Left cardiac atrium (tissue), 4 donors: ENCODE measurements around the gene B3GNT2. TPM values are rescaled to one million over a fixed set of nuclear protein-coding genes. Genes with fewer than 3 reads are reported as not detected.

Experiments
- ATAC-seq, 2 donors: fragments of 200-7000 bp; cut with Tn5 transposase; one replicate each; pipeline ENCODE4 v1.9.1; 2020; ENCODE audit warnings: mild to moderate bottlenecking in 2 of 2, moderate library complexity in 2 of 2
- DNase-seq: peaks from one replicate; pipeline ENCODE4 v3.0.0-alpha.2; 2020
- intact Hi-C, 2 donors: fragments of 100-400 bp; cut with DNase I; formaldehyde crosslinking; loops; one replicate each; pipeline versions ENCODE4 v1.14.1 to v1.15.1; 2022 to 2023
- total RNA-seq, 2 donors: library from RNA; stranded (reverse); fragmentation: NEBNext Ultra II Directional; extraction: Animal tissue kit (Norgen Biotek cat#: 25700); gene quantifications; one replicate each; pipeline ENCODE4 v1.2.1, GENCODE V29; 2021
- donor health status: DM: no; HTN: yes; CAD: no.
- donor health status: DM: no; HTN: yes; CAD: no; lungs with severe emphysema.
- donor health status: DM: yes; HTN: yes; CAD: no.
- donor health status: Dilated cardiomyopathy.

The B3GNT2 gene
- total RNA-seq, 2 donors from 2014 or later, result 13.4 to 13.8 TPM

GRCh38 chr2:62221141-62221540 lies 25.2 kb downstream of the B3GNT2 start:
- intact Hi-C loops, result no loop called here
- no peak for ATAC-seq
- DNase-seq, result no peak

GRCh38 chr2:62222171-62222570 lies 26.3 kb downstream of the B3GNT2 start:
- ATAC-seq (no peak), DNase-seq (no peak)
- intact Hi-C loops, result no loop called here

GRCh38 chr2:62222674-62223073 lies 26.8 kb downstream of the B3GNT2 start:
- intact Hi-C loops, result no loop called here
- DNase-seq (no peak), ATAC-seq (no peak)

GRCh38 chr2:62224976-62225375 lies 29.1 kb downstream of the B3GNT2 start:
- intact Hi-C loops, result no loop called here
- no peak for ATAC-seq
- DNase-seq, result no peak

- intact Hi-C loops, result no loop called here
- DNase-seq (no peak), ATAC-seq (no peak)
Observed at GRCh38 chr2:62227386-62228075, 31.6 kb downstream of the B3GNT2 start.

GRCh38 chr2:62229082-62229605 lies 33.2 kb downstream of the B3GNT2 start:
- no peak for DNase-seq
- intact Hi-C loops, result no loop called here
- no peak for ATAC-seq

GRCh38 chr2:62231541-62231940 lies 35.6 kb downstream of the B3GNT2 start:
- peak; percentile 44 to 88 for ATAC-seq
- intact Hi-C loops, result loop anchor here in 1 of 2 donors (1.0 kb wide), 1 partner anchor 15 kb away; no protein-coding TSS in a partner anchor

GRCh38 chr2:62234755-62235655 lies 39.1 kb downstream of the B3GNT2 start:
- no peak for DNase-seq
- ATAC-seq, result peak in 1 of 2 donors; percentile 33
- intact Hi-C loops, result no loop called here

More at GRCh38 chr2:62231541-62231940, 35.6 kb downstream of the B3GNT2 start:
- no peak for DNase-seq

GRCh38 chr2:62236499-62236898 lies 40.6 kb downstream of the B3GNT2 start:
- intact Hi-C loops, result loop anchor here in 1 of 2 donors (2.0 kb wide), 1 partner anchor 44 kb away; no protein-coding TSS in a partner anchor
- DNase-seq, result no peak
- ATAC-seq, result no peak

GRCh38 chr2:62238236-62238635 lies 42.3 kb downstream of the B3GNT2 start:
- ATAC-seq, result no peak
- intact Hi-C loops, result no loop called here

GRCh38 chr2:62240546-62240945 lies 44.6 kb downstream of the B3GNT2 start:
- no peak for ATAC-seq
- intact Hi-C loops, result no loop called here

More at GRCh38 chr2:62238236-62238635, 42.3 kb downstream of the B3GNT2 start:
- DNase-seq, result no peak

GRCh38 chr2:62243983-62244382 lies 48.1 kb downstream of the B3GNT2 start:
- intact Hi-C loops, result no loop called here

More at GRCh38 chr2:62240546-62240945, 44.6 kb downstream of the B3GNT2 start:
- no peak for DNase-seq

GRCh38 chr2:62248226-62248625 lies 52.3 kb downstream of the B3GNT2 start:
- intact Hi-C loops, result no loop called here
- no peak for ATAC-seq
- no peak for DNase-seq

More at GRCh38 chr2:62243983-62244382, 48.1 kb downstream of the B3GNT2 start:
- ATAC-seq (no peak), DNase-seq (no peak)

- DNase-seq (no peak), ATAC-seq (no peak)
- intact Hi-C loops, result no loop called here
Observed at GRCh38 chr2:62250239-62250638, 54.3 kb downstream of the B3GNT2 start.

- intact Hi-C loops, result no loop called here
- ATAC-seq (no peak), DNase-seq (no peak)
Observed at GRCh38 chr2:62254424-62255266, 58.7 kb downstream of the B3GNT2 start.

- no peak for ATAC-seq
- intact Hi-C loops, result no loop called here
- no peak for DNase-seq
Observed at GRCh38 chr2:62257466-62257865, 61.6 kb downstream of the B3GNT2 start.

GRCh38 chr2:62263076-62263715 lies 67.3 kb downstream of the B3GNT2 start:
- no peak for ATAC-seq
- intact Hi-C loops, result no loop called here
- DNase-seq, result no peak

GRCh38 chr2:62264186-62264585 lies 68.3 kb downstream of the B3GNT2 start:
- no peak for DNase-seq
- no peak for ATAC-seq
- intact Hi-C loops, result no loop called here
